ENCODE data around the gene ENDOG.
"Not testable (repeated sequence)": the region's sequence is repeated elsewhere in the genome, so short reads cannot be mapped to it uniquely, and the experiment has no call there.

ENDOG gene

GRCh38 chr9:128818099-128818838 is at the start of gene ENDOG:
TSS of gene ENDOG (plus strand) at chr9:128818500. CDS start at chr9:128818685, 185 bp downstream.
- DNase-seq (ENCODE audit: low spot score), result peak; percentile 99

- peak; percentile 46 for DNase-seq (ENCODE audit: low spot score)
Observed at GRCh38 chr9:128768606-128769005, 49.7 kb upstream of the ENDOG start.

- DNase-seq (ENCODE audit: low spot score), result no peak
Observed at GRCh38 chr9:128770286-128771030, 47.8 kb upstream of the ENDOG start.

- peak; percentile 71 for DNase-seq (ENCODE audit: low spot score)
Observed at GRCh38 chr9:128771094-128771721, 47.1 kb upstream of the ENDOG start.

- peak; percentile 95 for DNase-seq (ENCODE audit: low spot score)
Observed at GRCh38 chr9:128771745-128772519, 46.4 kb upstream of the ENDOG start, which contains the start of gene ZER1. TSS of gene ZER1 (minus strand) at chr9:128771927. CDS start at chr9:128755565, 16,362 bp downstream.

GRCh38 chr9:128773049-128773448 is 45.3 kb upstream of the ENDOG start:
- no peak for DNase-seq (ENCODE audit: low spot score)

- DNase-seq (ENCODE audit: low spot score), result no peak
Observed at GRCh38 chr9:128774804-128775203, 43.5 kb upstream of the ENDOG start.

- DNase-seq (ENCODE audit: low spot score), result not testable (repeated sequence)
Observed at GRCh38 chr9:128780093-128780492, 38.2 kb upstream of the ENDOG start.

GRCh38 chr9:128781187-128782070 is 36.9 kb upstream of the ENDOG start:
- DNase-seq (ENCODE audit: low spot score), result no peak

- DNase-seq (ENCODE audit: low spot score), result no peak
Observed at GRCh38 chr9:128782669-128783068, 35.6 kb upstream of the ENDOG start.

- no peak for DNase-seq (ENCODE audit: low spot score)
Observed at GRCh38 chr9:128785427-128785826, 32.9 kb upstream of the ENDOG start.

GRCh38 chr9:128786681-128787601 is 31.4 kb upstream of the ENDOG start, which contains the start of gene TBC1D13:
TSS of gene TBC1D13 (plus strand) at chr9:128787253. CDS start at chr9:128787354, 101 bp downstream.
- DNase-seq (ENCODE audit: low spot score), result peak; percentile 82

- no peak for DNase-seq (ENCODE audit: low spot score)
Observed at GRCh38 chr9:128787659-128788058, 30.6 kb upstream of the ENDOG start.

GRCh38 chr9:128788445-128788844 is 29.9 kb upstream of the ENDOG start:
- DNase-seq (ENCODE audit: low spot score), result no peak

GRCh38 chr9:128790536-128790935 is 27.8 kb upstream of the ENDOG start:
- no peak for DNase-seq (ENCODE audit: low spot score)

GRCh38 chr9:128792134-128792533 is 26.2 kb upstream of the ENDOG start:
- DNase-seq (ENCODE audit: low spot score), result no peak

GRCh38 chr9:128792978-128793686 is 25.2 kb upstream of the ENDOG start:
- no peak for DNase-seq (ENCODE audit: low spot score)

- DNase-seq (ENCODE audit: low spot score), result not testable (repeated sequence)
Observed at GRCh38 chr9:128794961-128795360, 23.3 kb upstream of the ENDOG start.

- DNase-seq (ENCODE audit: low spot score), result no peak
Observed at GRCh38 chr9:128798896-128799295, 19.4 kb upstream of the ENDOG start.
